Peyer's patch (tissue), 4 donors: ENCODE data around the gene SPAG9.

ENCODE experiments used
- POLR2A ChIP-seq, 2 donors: fragments of 450-650 bp; IDR thresholded peaks; one replicate each; pipeline ENCODE4 v1.5.1; 2017; ENCODE audit warnings: antibody characterized with exemption in 2 of 2, mild to moderate bottlenecking in 2 of 2, moderate library complexity in 2 of 2
- TF ChIP-seq, protein P1 (sequence below), 6 experiments: fragments of 450-650 bp in 4 of 6; fragments of 200-600 bp in 2 of 6; sonication (generic) in 1 of 6; IDR thresholded peaks; one replicate each; pipeline ENCODE4 v1.5.1; 2017 to 2019; ENCODE audit warnings: antibody characterized with exemption in 6 of 6, mild to moderate bottlenecking in 3 of 6, moderate library complexity in 1 of 6

DNA sequence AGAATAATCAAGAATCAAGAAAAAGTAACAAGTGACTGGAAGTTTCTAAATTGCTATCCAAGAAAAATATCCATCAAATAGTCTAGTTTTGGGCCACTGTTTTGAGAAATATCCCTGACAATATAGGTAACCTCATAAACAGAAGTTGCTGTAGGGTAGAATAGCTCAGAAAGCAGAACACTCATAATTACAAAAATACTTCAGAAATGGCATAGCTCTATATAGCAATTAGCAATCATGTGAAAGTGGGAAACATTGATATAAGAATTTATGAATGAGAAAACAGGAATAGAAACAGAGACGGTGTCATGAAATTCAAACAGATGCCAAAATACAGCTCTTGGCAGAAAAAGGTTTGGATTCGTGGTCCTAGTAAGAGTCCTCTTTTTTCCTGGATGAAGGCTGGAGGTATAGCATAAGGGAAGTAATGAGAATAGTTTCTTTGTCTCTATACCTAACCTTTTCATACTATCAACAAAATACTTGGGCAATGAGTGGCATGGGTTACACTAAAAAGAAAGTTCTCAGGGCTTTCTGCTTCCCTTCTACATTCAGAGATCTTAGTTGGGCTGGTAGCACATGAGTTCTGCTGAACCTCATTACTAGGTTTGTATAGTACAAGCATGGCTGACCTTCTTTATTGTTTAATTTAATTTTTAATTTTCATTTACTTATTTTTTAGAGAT, 33.5 kb downstream of the SPAG9 start:
- no peak for TF ChIP-seq POLR2A (IDR thresholded peaks at IDR 0.05)
- TF ChIP-seq, protein P1, sequence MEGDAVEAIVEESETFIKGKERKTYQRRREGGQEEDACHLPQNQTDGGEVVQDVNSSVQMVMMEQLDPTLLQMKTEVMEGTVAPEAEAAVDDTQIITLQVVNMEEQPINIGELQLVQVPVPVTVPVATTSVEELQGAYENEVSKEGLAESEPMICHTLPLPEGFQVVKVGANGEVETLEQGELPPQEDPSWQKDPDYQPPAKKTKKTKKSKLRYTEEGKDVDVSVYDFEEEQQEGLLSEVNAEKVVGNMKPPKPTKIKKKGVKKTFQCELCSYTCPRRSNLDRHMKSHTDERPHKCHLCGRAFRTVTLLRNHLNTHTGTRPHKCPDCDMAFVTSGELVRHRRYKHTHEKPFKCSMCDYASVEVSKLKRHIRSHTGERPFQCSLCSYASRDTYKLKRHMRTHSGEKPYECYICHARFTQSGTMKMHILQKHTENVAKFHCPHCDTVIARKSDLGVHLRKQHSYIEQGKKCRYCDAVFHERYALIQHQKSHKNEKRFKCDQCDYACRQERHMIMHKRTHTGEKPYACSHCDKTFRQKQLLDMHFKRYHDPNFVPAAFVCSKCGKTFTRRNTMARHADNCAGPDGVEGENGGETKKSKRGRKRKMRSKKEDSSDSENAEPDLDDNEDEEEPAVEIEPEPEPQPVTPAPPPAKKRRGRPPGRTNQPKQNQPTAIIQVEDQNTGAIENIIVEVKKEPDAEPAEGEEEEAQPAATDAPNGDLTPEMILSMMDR (IDR thresholded peaks at IDR 0.05), result no peak
